Measurements from ENCODE around the gene MUSTN1.

The MUSTN1 gene

DNA sequence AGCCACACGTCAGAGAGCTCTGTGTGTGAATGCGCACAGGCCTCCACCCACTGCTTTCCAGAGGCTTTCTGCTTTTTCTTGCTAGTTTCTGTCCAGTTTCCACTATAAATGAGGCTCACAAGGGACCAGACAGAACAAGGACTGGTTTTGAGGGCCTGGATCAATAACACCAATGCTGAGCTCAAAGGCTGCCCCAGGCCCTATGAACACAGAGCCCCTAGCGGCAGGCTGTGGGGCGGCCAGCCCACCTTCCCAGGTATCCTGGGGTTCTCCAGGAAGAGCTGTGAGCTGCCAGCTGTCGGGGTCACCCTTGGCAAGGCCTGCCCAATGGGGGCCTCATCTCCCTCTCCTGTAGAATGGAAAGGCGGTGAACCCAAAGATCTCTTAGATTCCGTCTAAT, 42.4 kb downstream of the MUSTN1 start:
- TF ChIP-seq, protein P1, sequence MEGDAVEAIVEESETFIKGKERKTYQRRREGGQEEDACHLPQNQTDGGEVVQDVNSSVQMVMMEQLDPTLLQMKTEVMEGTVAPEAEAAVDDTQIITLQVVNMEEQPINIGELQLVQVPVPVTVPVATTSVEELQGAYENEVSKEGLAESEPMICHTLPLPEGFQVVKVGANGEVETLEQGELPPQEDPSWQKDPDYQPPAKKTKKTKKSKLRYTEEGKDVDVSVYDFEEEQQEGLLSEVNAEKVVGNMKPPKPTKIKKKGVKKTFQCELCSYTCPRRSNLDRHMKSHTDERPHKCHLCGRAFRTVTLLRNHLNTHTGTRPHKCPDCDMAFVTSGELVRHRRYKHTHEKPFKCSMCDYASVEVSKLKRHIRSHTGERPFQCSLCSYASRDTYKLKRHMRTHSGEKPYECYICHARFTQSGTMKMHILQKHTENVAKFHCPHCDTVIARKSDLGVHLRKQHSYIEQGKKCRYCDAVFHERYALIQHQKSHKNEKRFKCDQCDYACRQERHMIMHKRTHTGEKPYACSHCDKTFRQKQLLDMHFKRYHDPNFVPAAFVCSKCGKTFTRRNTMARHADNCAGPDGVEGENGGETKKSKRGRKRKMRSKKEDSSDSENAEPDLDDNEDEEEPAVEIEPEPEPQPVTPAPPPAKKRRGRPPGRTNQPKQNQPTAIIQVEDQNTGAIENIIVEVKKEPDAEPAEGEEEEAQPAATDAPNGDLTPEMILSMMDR (IDR thresholded peaks at IDR 0.05), result peak; percentile 19; the same call in 1 of the 2 replicates
- no peak for TF ChIP-seq ZFX (IDR thresholded peaks at IDR 0.05; ENCODE audit: borderline replicate concordance)
- H3K27ac ChIP-seq, result no peak overlapping the region

GRCh38 chr3:52791928-52792327, 42.9 kb downstream of the MUSTN1 start:
- TF ChIP-seq ZFX (IDR thresholded peaks at IDR 0.05; ENCODE audit: borderline replicate concordance), result no peak
- TF ChIP-seq, protein P1 (IDR thresholded peaks at IDR 0.05), result no peak
- H3K27ac ChIP-seq, result no peak overlapping the region

- H3K27ac ChIP-seq, result no peak overlapping the region
- TF ChIP-seq, protein P1 (IDR thresholded peaks at IDR 0.05), result no peak
- TF ChIP-seq ZFX (IDR thresholded peaks at IDR 0.05; ENCODE audit: borderline replicate concordance), result no peak
These were observed 43.5 kb downstream of the MUSTN1 start for GRCh38 chr3:52791366-52791765.

- H3K27ac ChIP-seq, result no peak overlapping the region
- TF ChIP-seq ZFX (IDR thresholded peaks at IDR 0.05; ENCODE audit: borderline replicate concordance), result no peak
- TF ChIP-seq, protein P1 (IDR thresholded peaks at IDR 0.05), result no peak
These were observed 44.1 kb downstream of the MUSTN1 start for GRCh38 chr3:52790741-52791140.

DNA sequence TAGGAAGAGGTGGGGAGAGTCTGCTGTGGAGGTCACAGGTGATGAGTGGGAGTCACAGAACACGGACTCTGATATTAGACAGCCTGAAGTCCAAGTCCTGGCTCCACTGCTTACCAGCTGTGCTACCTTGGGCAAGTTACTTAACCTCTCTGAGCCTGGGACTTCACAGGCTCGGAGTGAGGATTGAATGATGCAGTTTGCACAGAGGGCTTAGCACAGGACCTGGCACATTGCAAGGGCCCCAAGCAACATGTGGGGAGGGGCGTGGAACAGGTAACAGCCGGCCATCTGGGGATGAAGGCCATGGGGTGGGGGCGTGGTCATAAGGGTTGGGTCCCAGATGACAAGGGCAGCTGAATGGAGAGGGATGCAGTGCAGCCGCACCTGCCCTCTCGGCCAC, 44.5 kb downstream of the MUSTN1 start:
- H3K27ac ChIP-seq, result no peak overlapping the region
- TF ChIP-seq, protein P1 (IDR thresholded peaks at IDR 0.05), result no peak
- TF ChIP-seq ZFX (IDR thresholded peaks at IDR 0.05; ENCODE audit: borderline replicate concordance), result no peak

- no peak overlapping the region for H3K27ac ChIP-seq
- TF ChIP-seq, protein P1 (IDR thresholded peaks at IDR 0.05), result no peak
- no peak for TF ChIP-seq ZFX (IDR thresholded peaks at IDR 0.05; ENCODE audit: borderline replicate concordance)
These were observed 45.1 kb downstream of the MUSTN1 start for GRCh38 chr3:52789746-52790040.

DNA sequence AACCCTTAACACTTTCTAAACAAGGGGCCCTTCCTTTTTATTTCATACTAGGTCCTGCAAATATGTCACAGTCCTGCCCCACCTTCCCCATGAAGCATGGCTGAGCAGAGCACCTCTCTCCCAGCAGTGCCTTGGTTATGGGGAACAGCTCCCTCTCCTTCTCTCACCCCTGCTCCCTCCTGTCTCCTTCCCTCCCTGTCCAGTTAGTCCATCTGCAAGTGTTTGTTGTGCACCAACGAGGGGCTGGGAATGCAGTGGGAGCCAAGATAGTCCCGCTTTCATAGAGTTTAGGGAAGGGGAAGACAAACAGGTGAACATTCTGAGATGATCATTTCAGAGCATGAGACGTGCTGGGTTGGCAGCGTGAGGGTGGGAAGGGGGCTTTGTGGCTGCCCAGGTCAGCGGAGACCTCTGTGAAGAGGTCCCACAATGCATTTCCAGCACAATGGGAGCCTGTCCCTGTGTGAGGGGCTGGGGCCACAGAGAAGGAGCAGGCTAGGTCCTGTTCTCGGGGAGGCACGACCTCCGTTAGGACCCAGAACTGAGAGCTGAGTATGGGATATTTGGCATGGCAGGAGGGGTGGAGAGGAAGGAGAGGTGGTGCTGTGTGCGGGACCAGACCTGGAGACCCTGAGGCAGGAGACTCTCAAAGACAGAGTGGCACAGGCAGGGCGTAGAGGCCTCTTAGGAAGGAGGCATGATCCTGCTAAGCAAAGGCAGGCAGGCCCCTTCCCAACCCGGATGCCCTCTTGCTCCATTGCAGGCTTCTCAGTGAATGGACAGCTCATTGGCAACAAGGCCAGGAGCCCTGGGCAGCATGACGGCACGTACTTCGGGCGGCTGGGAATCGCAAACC, 45.7 kb downstream of the MUSTN1 start:
- no peak overlapping the region for H3K27ac ChIP-seq
- TF ChIP-seq, protein P1 (IDR thresholded peaks at IDR 0.05), result no peak
- TF ChIP-seq ZFX (IDR thresholded peaks at IDR 0.05; ENCODE audit: borderline replicate concordance), result no peak
